Measurements from ENCODE around the gene KRTAP29-1. TPM values are rescaled to one million over a fixed set of nuclear protein-coding genes. Genes with fewer than 3 reads are reported as not detected.

Gene KRTAP29-1
- total RNA-seq, 3 donors from 2014 or later (not counting 1 experiment from before 2014, with no cell fraction given), result not detected

DNA sequence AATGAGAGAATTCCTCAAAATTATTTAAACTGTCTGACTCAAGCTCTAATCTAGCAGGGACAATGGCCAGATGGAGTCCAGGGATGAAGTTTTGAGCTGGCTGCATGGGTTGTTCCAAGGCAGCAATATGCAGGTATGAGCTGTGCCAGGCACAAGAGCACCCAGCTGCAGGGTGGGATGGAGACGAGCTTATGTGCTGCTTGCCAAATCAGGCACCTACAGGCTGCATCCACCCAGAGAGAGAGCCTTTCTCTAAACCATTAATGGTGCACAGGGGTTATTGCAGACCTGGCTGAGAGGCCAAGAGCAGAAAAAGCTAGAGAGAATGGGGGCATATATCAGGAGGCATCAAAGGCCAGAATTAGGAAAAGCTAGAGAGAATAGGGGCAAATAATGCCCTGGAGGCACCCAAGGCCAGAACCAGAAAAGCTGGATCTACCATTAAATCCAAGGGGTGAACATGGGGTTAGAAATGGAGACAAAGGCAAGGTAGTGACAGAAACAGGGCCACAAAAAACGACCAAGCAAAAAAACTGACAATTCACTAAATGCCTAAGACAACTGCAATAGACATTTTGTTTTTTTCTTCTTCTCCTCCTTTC is 37.0 kb upstream of the KRTAP29-1 start:
- DNase-seq, result no peak
- H3K4me3 ChIP-seq (ENCODE audit: low read length), result no peak overlapping the region
- no peaks in the 10 kb centered on the region for H3K27me3 ChIP-seq (ENCODE audit: control insufficient read depth, insufficient read depth, low read length)
- Mint-ChIP-seq H3K27ac (peak overlapping the region; percentile 10 to 60), H3K4me3 (peak overlapping the region; percentile 37), H3K36me3 (peaks cover 12% of the 10 kb centered on the region), H3K4me1 (peaks cover 36 to 49% of the 10 kb centered on the region in 2 donors), H3K9me3 (peaks cover 0 to 5% of the 10 kb centered on the region in 2 donors), H3K27me3 (ENCODE audit: low read depth in 2 of 2) (peaks cover 0 to 10% of the 10 kb centered on the region in 2 donors)
- TF ChIP-seq, protein P1, sequence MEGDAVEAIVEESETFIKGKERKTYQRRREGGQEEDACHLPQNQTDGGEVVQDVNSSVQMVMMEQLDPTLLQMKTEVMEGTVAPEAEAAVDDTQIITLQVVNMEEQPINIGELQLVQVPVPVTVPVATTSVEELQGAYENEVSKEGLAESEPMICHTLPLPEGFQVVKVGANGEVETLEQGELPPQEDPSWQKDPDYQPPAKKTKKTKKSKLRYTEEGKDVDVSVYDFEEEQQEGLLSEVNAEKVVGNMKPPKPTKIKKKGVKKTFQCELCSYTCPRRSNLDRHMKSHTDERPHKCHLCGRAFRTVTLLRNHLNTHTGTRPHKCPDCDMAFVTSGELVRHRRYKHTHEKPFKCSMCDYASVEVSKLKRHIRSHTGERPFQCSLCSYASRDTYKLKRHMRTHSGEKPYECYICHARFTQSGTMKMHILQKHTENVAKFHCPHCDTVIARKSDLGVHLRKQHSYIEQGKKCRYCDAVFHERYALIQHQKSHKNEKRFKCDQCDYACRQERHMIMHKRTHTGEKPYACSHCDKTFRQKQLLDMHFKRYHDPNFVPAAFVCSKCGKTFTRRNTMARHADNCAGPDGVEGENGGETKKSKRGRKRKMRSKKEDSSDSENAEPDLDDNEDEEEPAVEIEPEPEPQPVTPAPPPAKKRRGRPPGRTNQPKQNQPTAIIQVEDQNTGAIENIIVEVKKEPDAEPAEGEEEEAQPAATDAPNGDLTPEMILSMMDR (IDR thresholded peaks at IDR 0.05), result no peak
- no peaks in the 10 kb centered on the region for H3K36me3 ChIP-seq (ENCODE audit: control insufficient read depth, insufficient read depth, low read length)
- no peak for ATAC-seq
- 59% methylated on average over 2 of the region's 2 CpGs for WGBS (ENCODE audit: insufficient coverage)
- peak overlapping the region; percentile 84 for H3K27ac ChIP-seq (ENCODE audit: low read length)
- intact Hi-C loops (cut with micrococcal nuclease), result no loop called here
- peaks cover 9% of the 10 kb centered on the region for H3K9me3 ChIP-seq (ENCODE audit: control insufficient read depth, insufficient read depth, low read length)
- peaks cover 49% of the 10 kb centered on the region for H3K4me1 ChIP-seq (ENCODE audit: control insufficient read depth, insufficient read depth, low read length)

DNA sequence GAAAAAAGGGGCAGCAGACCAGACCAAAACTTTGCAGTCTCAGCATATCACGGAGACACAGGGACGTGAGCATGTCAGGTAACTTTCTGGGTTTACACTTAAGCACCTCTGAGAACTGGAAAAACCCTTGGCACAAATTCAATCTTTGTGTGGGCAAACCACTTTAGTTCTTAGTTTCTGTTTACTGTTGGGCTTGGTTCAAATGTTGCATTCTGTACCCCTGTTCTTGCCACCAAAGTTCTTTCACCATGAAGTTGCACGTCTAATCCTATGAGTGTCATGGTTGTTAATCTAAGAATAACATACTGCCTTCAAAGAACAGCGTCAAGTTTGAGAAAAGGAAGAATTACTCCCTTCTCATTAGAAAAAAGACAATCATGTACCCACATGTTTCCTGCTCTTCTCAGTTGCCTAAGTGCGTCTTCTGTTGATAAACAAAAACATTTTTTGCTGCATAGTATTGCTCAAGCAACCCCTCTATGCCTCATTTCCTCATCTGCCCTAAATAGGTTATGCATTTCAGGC is 36.4 kb upstream of the KRTAP29-1 start:
- no peak overlapping the region for H3K4me3 ChIP-seq (ENCODE audit: low read length)
- intact Hi-C loops (cut with micrococcal nuclease), result no loop called here
- H3K4me1 ChIP-seq (ENCODE audit: control insufficient read depth, insufficient read depth, low read length), result peaks cover 56% of the 10 kb centered on the region
- WGBS (ENCODE audit: insufficient coverage), result 13% methylated on average over 5 of the region's 5 CpGs
- Mint-ChIP-seq H3K4me3 (peak overlapping the region; percentile 37), H3K27ac (peak overlapping the region; percentile 10 to 60), H3K9me3 (peaks cover 0 to 5% of the 10 kb centered on the region in 2 donors), H3K4me1 (peaks cover 36 to 56% of the 10 kb centered on the region in 2 donors), H3K27me3 (ENCODE audit: low read depth in 2 of 2) (peaks cover 0 to 12% of the 10 kb centered on the region in 2 donors), H3K36me3 (peaks cover 12% of the 10 kb centered on the region)
- H3K36me3 ChIP-seq (ENCODE audit: control insufficient read depth, insufficient read depth, low read length), result no peaks in the 10 kb centered on the region
- H3K27me3 ChIP-seq (ENCODE audit: control insufficient read depth, insufficient read depth, low read length), result no peaks in the 10 kb centered on the region
- H3K9me3 ChIP-seq (ENCODE audit: control insufficient read depth, insufficient read depth, low read length), result peaks cover 9% of the 10 kb centered on the region
- TF ChIP-seq, protein P1 (IDR thresholded peaks at IDR 0.05), result no peak
- peak in 1 of 2 donors; percentile 93 for DNase-seq
- H3K27ac ChIP-seq (ENCODE audit: low read length), result peak overlapping the region; percentile 84
- ATAC-seq, result peak; percentile 65 to 75 (median 66)

DNA sequence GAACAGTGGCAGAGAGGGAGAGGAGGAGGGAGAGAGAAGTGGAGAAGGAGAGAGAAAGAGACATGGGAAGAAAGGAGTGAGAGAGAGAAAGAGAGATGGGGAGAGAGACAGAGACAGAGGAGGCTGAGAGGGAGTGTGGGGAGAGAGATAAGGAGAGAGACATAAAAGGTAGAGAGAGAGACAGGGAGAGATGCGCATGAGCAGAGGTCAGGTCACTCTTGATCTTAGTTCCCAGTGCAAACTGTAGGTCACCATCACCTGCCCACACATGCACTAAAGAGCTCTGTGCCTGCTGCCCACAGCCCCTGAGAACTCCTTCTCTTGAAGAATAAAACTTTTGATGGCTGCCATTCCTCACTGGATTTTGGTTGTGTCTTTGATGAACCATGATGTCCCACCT is 33.1 kb upstream of the KRTAP29-1 start:
- 100% methylated on average over 1 of the region's 1 CpG for WGBS (ENCODE audit: insufficient coverage)
- H3K4me1 ChIP-seq (ENCODE audit: control insufficient read depth, insufficient read depth, low read length), result peaks cover 47% of the 10 kb centered on the region
- H3K27ac ChIP-seq (ENCODE audit: low read length), result no peak overlapping the region

More for the DNA sequence above, 33.1 kb upstream of the KRTAP29-1 start:
- Mint-ChIP-seq H3K27me3 (ENCODE audit: low read depth in 2 of 2) (peaks cover 0 to 11% of the 10 kb centered on the region in 2 donors), H3K27ac (no peak overlapping the region), H3K36me3 (no peaks in the 10 kb centered on the region), H3K9me3 (no peaks in the 10 kb centered on the region), H3K4me3 (no peak overlapping the region), H3K4me1 (peaks cover 32 to 44% of the 10 kb centered on the region in 2 donors)
- Histone ChIP-seq H3K27me3 (ENCODE audit: control insufficient read depth, insufficient read depth, low read length) (no peaks in the 10 kb centered on the region), H3K4me3 (ENCODE audit: low read length) (no peak overlapping the region), H3K36me3 (ENCODE audit: control insufficient read depth, insufficient read depth, low read length) (no peaks in the 10 kb centered on the region), H3K9me3 (ENCODE audit: control insufficient read depth, insufficient read depth, low read length) (no peaks in the 10 kb centered on the region)
- intact Hi-C loops (cut with micrococcal nuclease), result no loop called here
- DNase-seq (no peak), ATAC-seq (no peak)
- TF ChIP-seq, protein P1 (IDR thresholded peaks at IDR 0.05), result no peak
